RCC 7860 (cell line): ENCODE results near the gene HNRNPF.
A peak's percentile ranks its signal among the peaks of the same experiment; 100 is the strongest.
"Not testable (repeated sequence)": the region's sequence is repeated elsewhere in the genome, so short reads cannot be mapped to it uniquely, and the experiment has no call there.

ENCODE experiments used
- DNase-seq: peaks from one replicate; pipeline ENCODE4 v3.0.0-alpha.2; 2015; ENCODE audit warnings: low spot score
- FAIRE-seq: peaks from 2 replicates; lab custom pipeline; 2012; peaks lifted over from hg19 to GRCh38; lab: Jason Lieb, UNC

The HNRNPF gene

GRCh38 chr10:43399320-43400310 is 9.4 kb downstream of the HNRNPF start:
- DNase-seq (peak; percentile 45), FAIRE-seq (no peak)

- no peak for FAIRE-seq
Measured at GRCh38 chr10:43398939-43399319, 10.1 kb downstream of the HNRNPF start.

GRCh38 chr10:43396928-43397624 is 11.9 kb downstream of the HNRNPF start:
- DNase-seq (peak; percentile 90), FAIRE-seq (peak; percentile 75)

More at GRCh38 chr10:43398939-43399319, 10.1 kb downstream of the HNRNPF start:
- DNase-seq, result no peak

GRCh38 chr10:43396061-43396927 is 12.7 kb downstream of the HNRNPF start:
- FAIRE-seq, result no peak
- DNase-seq, result peak; percentile 61

GRCh38 chr10:43395571-43396060 is 13.4 kb downstream of the HNRNPF start:
- no peak for FAIRE-seq
- DNase-seq, result no peak

- no peak for FAIRE-seq
- no peak for DNase-seq
Measured at GRCh38 chr10:43394868-43395267, 14.1 kb downstream of the HNRNPF start.

- DNase-seq (no peak), FAIRE-seq (no peak)
Measured at GRCh38 chr10:43393606-43394360, 15.2 kb downstream of the HNRNPF start.

GRCh38 chr10:43393186-43393585 is 15.8 kb downstream of the HNRNPF start:
- DNase-seq, FAIRE-seq: not testable (repeated sequence)

GRCh38 chr10:43392748-43393147 is 16.2 kb downstream of the HNRNPF start:
- DNase-seq (no peak), FAIRE-seq (no peak)

GRCh38 chr10:43391496-43391895 is 17.5 kb downstream of the HNRNPF start:
- FAIRE-seq, result no peak
- no peak for DNase-seq

GRCh38 chr10:43390759-43391158 is 18.2 kb downstream of the HNRNPF start:
- DNase-seq (peak; percentile 15), FAIRE-seq (no peak)

- no peak for FAIRE-seq
- DNase-seq, result no peak
Measured at GRCh38 chr10:43390333-43390732, 18.7 kb downstream of the HNRNPF start.

GRCh38 chr10:43389867-43390266 is 19.1 kb downstream of the HNRNPF start:
- FAIRE-seq, result no peak

GRCh38 chr10:43387678-43388032 is 21.3 kb downstream of the HNRNPF start:
- FAIRE-seq (no peak), DNase-seq (no peak)

More at GRCh38 chr10:43389867-43390266, 19.1 kb downstream of the HNRNPF start:
- no peak for DNase-seq

GRCh38 chr10:43386981-43387677 is 21.9 kb downstream of the HNRNPF start:
- FAIRE-seq (no peak), DNase-seq (no peak)

GRCh38 chr10:43386549-43386948 is 22.4 kb downstream of the HNRNPF start:
- FAIRE-seq (no peak), DNase-seq (no peak)

- DNase-seq (no peak), FAIRE-seq (no peak)
Measured at GRCh38 chr10:43385412-43386004, 23.5 kb downstream of the HNRNPF start.

GRCh38 chr10:43384252-43385221 is 24.4 kb downstream of the HNRNPF start:
- DNase-seq, result no peak
- no peak for FAIRE-seq
